ENCODE results near the gene ADCY9.
"Not testable (repeated sequence)": the region's sequence is repeated elsewhere in the genome, so short reads cannot be mapped to it uniquely, and the experiment has no call there.

The ADCY9 gene

GRCh38 chr16:4093495-4094126 lies 22.6 kb downstream of the ADCY9 start:
- DNase-seq (ENCODE audit: low read depth in 2 of 2): no peak

DNA sequence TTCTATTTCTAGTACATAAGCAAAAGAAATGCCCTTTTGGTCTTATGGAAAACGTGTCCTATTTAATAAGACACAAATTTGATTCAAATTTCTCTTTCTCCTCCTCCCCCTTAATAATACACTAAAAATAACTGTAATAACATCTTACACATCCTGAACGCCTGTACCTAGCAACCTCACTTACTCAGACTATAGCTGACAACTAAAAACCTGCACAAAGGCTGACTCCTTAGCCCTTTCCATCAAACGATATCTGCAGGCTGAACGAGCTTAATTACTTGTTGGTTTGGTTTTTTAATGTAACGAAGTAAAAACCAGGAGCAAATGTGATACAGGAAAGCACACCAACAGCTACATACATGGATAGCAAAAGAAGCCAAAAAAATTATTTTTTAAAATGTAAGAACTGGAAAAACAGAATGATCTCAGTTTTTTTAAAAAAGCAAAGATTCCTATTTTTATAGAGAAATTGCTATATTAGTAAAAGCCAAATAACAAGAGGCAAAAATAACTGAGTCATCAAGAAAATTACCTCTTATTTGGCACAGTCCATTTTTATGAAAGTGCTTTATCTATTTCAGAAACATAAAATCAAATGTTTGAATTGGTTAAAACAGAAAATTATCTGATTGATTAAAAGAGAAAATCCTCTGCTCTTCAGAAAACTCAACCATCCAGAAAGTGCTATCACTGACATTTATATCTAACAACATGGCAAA lies 23.5 kb downstream of the ADCY9 start:
- no peak for DNase-seq (ENCODE audit: low read depth in 2 of 2)

GRCh38 chr16:4091240-4092012 lies 24.8 kb downstream of the ADCY9 start:
- DNase-seq (ENCODE audit: low read depth in 2 of 2): no peak

GRCh38 chr16:4090351-4090851 lies 25.8 kb downstream of the ADCY9 start:
- no peak for DNase-seq (ENCODE audit: low read depth in 2 of 2)

GRCh38 chr16:4089811-4090301 lies 26.4 kb downstream of the ADCY9 start:
- DNase-seq (ENCODE audit: low read depth in 2 of 2): no peak

DNA sequence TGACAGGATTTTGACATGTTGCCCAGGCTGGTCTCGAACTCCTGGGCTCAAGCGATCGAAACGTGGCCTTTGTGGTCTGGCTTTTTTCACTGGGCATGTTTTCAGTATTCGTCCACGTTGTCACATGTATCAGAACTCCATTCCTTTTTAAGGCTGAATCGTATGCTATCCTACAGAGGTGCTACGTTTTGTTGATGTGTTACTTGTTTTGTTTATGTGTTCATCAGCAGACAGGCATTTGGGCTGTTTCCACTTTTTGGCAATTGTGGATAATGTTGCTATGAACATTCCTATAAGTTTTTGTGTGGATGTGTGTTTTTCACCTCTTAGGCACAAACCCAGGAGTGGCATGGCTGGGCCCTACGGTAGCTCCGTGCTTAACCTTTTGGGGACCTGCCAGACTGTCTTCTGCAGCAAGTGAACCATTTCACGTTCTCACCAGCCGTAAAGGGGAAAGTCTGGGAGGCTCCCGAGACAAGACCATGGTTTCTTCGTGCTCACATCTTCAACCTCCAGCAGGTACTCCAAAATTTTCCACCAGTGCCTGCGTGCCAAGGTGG lies 26.9 kb downstream of the ADCY9 start:
- no peak for DNase-seq (ENCODE audit: low read depth in 2 of 2)

- DNase-seq (ENCODE audit: low read depth in 2 of 2): no peak
Measured at GRCh38 chr16:4087990-4088577, 28.2 kb downstream of the ADCY9 start.

- DNase-seq (ENCODE audit: low read depth in 2 of 2): no peak
Measured at GRCh38 chr16:4087099-4087885, 28.9 kb downstream of the ADCY9 start.

DNA sequence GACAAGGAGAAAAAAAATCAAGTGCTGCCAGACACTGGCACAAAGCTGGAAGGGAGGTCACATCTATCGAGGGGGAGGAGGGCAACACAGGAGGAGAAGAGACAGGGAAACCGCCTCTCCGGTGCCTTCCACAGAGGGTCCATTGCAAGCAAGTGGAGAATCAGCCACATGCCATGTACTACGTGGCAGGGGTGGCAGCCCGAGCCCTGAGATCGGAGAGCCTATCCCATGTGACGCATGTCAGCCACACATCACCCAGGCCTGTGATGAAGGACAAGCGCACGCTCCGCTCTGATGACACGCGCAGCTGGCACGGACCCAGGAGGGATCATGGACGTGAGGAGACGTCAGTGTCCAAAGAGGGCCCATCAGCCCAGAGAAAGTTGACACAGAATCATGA lies 30.1 kb downstream of the ADCY9 start:
- DNase-seq (ENCODE audit: low read depth in 2 of 2): no peak

DNA sequence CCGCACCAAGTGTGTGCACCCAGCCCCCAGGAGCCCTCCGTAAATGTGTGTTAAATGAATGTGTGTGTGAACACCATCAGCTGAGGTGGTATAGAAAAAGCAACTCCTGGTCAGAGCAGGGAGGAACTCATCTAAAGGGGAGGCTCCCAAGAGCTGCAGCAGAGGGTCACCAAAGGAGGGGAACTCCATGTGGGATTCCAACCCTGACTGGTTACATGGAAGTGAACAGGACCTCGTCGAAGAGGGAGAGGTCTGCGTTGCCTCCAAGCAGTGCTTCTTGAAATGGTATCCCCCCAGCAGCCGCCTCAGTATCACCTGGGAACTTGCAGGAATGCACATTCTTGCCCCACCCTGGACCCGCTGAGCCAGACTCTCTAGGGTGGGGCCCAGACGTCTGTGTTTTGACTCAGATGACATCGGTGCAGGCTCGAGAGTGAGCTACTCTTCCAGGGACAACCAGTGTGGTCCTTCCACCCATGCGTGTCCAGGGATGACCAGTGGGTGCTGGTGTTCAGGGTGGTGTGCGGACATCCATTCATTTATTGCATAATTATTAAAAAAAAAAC lies 30.8 kb downstream of the ADCY9 start:
- DNase-seq (ENCODE audit: low read depth in 2 of 2): no peak

DNA sequence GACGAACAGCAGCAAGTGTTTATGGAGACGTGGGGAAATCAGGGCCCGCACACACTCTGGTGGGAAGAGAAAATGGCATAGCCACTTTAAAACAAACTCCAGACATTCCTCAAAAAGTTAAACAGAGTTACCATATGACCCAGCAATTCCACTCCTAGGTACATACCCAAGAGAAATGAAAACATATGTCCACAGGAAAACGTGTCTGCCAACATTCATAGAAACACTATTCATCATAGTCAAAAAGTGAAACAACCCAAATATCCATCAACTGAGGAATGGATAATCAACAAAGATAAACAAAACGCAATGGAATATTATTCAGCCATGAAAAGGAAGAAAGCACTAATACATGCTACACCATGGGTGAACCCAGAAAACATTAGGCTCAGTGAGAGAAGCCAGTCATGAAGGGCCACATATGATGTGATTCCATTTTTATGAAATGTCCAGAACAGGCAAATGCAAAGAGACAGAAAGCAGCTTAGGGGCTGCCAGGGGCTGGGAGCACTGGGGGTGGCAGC lies 32.8 kb downstream of the ADCY9 start:
- DNase-seq (ENCODE audit: low read depth in 2 of 2): no peak

DNA sequence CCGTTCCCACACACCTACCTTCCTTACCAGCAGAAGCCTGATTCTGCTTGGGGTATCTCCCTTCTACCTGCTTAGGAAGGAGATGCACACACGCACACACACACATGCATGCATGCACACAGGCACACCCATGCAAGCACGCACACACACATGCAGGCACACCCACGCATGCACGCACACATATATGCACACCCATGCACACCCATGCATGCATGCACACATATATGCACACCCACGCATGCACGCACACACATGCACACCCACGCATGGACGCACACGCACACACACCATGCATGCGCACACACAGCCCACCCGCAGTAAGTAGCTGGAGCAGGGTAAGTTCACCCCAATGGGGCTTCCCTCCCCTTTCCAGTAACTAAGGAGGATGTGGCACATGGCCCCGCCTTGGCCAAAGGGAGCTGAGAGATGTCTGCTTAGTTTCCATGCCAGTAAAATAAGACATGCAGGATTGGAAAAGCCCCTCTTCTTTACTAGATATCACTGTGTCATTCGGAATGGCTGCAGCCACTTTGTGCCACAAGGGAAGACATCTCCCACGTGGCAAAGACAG lies 33.7 kb downstream of the ADCY9 start:
- no peak for DNase-seq (ENCODE audit: low read depth in 2 of 2)

DNA sequence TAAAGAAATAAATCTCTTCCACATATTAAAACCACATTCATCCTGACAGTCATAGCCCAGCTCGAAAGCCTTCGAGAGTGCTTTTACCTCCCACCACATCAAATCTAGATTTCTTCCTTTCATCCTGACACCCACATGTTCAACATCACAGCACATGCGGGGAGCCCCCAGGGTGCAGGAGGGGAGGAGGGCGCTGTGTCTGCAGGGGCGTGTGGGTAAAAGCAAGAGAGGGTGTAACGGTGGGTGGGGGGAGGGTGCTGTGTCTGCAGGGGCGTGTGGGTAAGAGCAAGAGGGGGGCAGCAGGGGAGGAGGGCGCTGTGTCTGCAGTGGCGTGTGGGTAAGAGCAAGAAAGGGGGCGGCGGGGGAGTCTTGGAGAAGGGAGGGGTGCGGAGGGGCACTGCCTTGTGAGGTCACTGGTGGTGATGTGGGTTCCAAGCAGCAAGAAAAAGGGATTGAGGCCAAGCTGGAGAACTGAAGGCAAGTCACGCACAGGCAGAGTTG lies 34.7 kb downstream of the ADCY9 start:
- peak; percentile 24 to 50 for DNase-seq (ENCODE audit: low read depth in 2 of 2)

- no peak for DNase-seq (ENCODE audit: low read depth in 2 of 2)
Measured at GRCh38 chr16:4081047-4081446, 35.2 kb downstream of the ADCY9 start.

DNA sequence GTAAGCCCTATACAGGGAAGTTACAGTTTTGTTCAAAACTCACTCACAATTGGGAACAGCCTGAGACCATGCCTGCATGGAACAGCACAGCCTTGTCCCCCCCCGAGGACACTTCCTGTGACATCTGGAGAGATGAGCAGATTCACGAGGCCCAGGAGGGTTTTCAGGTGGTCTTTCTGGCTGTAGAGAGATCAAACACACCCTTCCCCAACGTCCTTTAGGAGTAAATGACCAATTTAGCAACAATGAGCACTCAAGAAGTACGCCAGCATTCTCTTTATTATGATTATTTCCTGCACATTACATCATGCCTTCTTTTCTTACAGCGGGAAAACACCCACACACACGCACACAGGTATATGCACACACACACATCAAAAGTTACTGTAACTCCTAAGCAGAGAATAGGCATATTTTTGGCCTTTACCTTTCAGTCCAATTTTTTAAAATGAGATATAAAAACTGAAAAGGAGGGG lies 39.0 kb downstream of the ADCY9 start:
- DNase-seq (ENCODE audit: low read depth in 2 of 2): no peak

- no peak for DNase-seq (ENCODE audit: low read depth in 2 of 2)
Measured at GRCh38 chr16:4075534-4075933, 40.7 kb downstream of the ADCY9 start.

- not testable (repeated sequence) for DNase-seq (ENCODE audit: low read depth in 2 of 2)
Measured at GRCh38 chr16:4073150-4073549, 43.1 kb downstream of the ADCY9 start.

- DNase-seq (ENCODE audit: low read depth in 2 of 2): no peak
Measured at GRCh38 chr16:4071686-4072561, 44.3 kb downstream of the ADCY9 start.

- no peak for DNase-seq (ENCODE audit: low read depth in 2 of 2)
Measured at GRCh38 chr16:4070936-4071335, 45.3 kb downstream of the ADCY9 start.

All from stimulated activated CD8-positive, alpha-beta memory T cell treated with anti-CD3 and anti-CD28 coated beads, Interleukin-15, amount 100 ng/mL, for 4 hours (primary cell).